Motor neuron (in vitro differentiated cells): Measurements from ENCODE around the gene AMBRA1. TPM values are rescaled to one million over a fixed set of nuclear protein-coding genes. Genes with fewer than 3 reads are reported as not detected.
A peak's percentile ranks its signal among the peaks of the same experiment; 100 is the strongest.

Experiments used
- ATAC-seq, 8 experiments: fragments of 200-7000 bp; cut with Tn5 transposase; replicated peaks in 6 of 8; 2 replicates each; pipeline ENCODE4 v1.8.0; 2021; ENCODE audit warnings: mild to moderate bottlenecking in 8 of 8, moderate library complexity in 8 of 8
- H3K27ac ChIP-seq, 2 donors: fragments of 250-450 bp; sonication (Bioruptor Pico); 2 replicates each; pipeline ENCODE4 v1.9.0; 2021; ENCODE audit warnings: antibody characterized with exemption in 2 of 2, mild to moderate bottlenecking in 2 of 2, moderate library complexity in 1 of 2
- H3K4me1 ChIP-seq, 2 donors: fragments of 250-450 bp; sonication (Bioruptor Pico); replicated peaks in 1 of 2; 2 replicates each; pipeline ENCODE4 v1.6.1; 2021; ENCODE audit warnings: antibody characterized with exemption in 2 of 2, mild to moderate bottlenecking in 2 of 2, moderate library complexity in 1 of 2
- H3K4me3 ChIP-seq, 5 donors: fragments of 250-450 bp; sonication (Bioruptor Pico); 2 replicates each; pipeline ENCODE4 v1.9.0; 2021; ENCODE audit warnings: antibody characterized with exemption in 5 of 5, mild to moderate bottlenecking in 5 of 5, moderate library complexity in 4 of 5
- WGBS, 10 experiments: fragments of 450-650 bp; shearing (Covaris generic); methylation state at CpG; one replicate each; pipeline ENCODE4 v1.0.0; 2022; 5-methylcytosine and 5-hydroxymethylcytosine counted together
- in situ Hi-C, 9 experiments: fragments of 400-800 bp; cut with MboI; loops; one replicate each; pipeline ENCODE4 v1.15.0; 2021; ENCODE audit warnings: low sequenced_read_pairs in 9 of 9, low pct_unique_long_range_greater_than_20kb in 2 of 9; ENCODE audit not compliant: unreplicated experiment in 9 of 9
- total RNA-seq, 8 experiments: library from RNA; unstranded; fragments of 300-600 nt; gene quantifications; 2 replicates each; pipeline versions ENCODE4 v1.2.3 to v1.2.4, GENCODE V29; 2022

The AMBRA1 gene
- total RNA-seq, 8 experiments from 2014 or later, result 20.2 to 44.3 (median 24.9) TPM

GRCh38 chr11:46353698-46354097 is 240.1 kb downstream of the AMBRA1 start:
- peaks cover 7 to 20% of the 10 kb centered on the region in 2 donors for H3K4me1 ChIP-seq
- peak in 2 of 8 experiments; percentile 9 to 10 for ATAC-seq
- H3K27ac ChIP-seq, result no peak overlapping the region
- H3K4me3 ChIP-seq, result no peak overlapping the region
- in situ Hi-C loops, result no loop called here
- 20 to 40% methylated on average over 1 to 2 of the region's 9 CpGs; no CpG with 5 or more reads in 8 of the 10 experiments for WGBS, 10 experiments

- Histone ChIP-seq H3K4me1 (peaks cover 12 to 26% of the 10 kb centered on the region in 2 donors), H3K27ac (no peak overlapping the region), H3K4me3 (peak overlapping the region in 4 of 5 donors; percentile 6 to 12 (median 7))
- 10 to 83% (median 35%) methylated on average over 1 to 9 of the region's 33 CpGs; no CpG with 5 or more reads in 6 of the 10 experiments for WGBS, 10 experiments
- ATAC-seq, result peak; percentile 4 to 70 (median 32)
- in situ Hi-C loops, result no loop called here
Measured at GRCh38 chr11:46352063-46352841, 241.6 kb downstream of the AMBRA1 start.

GRCh38 chr11:46351606-46352005 is 242.2 kb downstream of the AMBRA1 start:
- Histone ChIP-seq H3K4me1 (peaks cover 10 to 24% of the 10 kb centered on the region in 2 donors), H3K27ac (no peak overlapping the region), H3K4me3 (no peak overlapping the region)
- ATAC-seq, result no peak
- in situ Hi-C loops, result no loop called here
- 92% methylated on average over 2 of the region's 5 CpGs; no CpG with 5 or more reads in 9 of the 10 experiments for WGBS, 10 experiments

- Histone ChIP-seq H3K27ac (no peak overlapping the region), H3K4me1 (peaks cover 10 to 23% of the 10 kb centered on the region in 2 donors), H3K4me3 (no peak overlapping the region)
- in situ Hi-C loops, result no loop called here
- no peak for ATAC-seq
- 86 to 100% (median 86%) methylated on average over 2 to 3 of the region's 8 CpGs; no CpG with 5 or more reads in 7 of the 10 experiments for WGBS, 10 experiments
Measured at GRCh38 chr11:46351148-46351547, 242.7 kb downstream of the AMBRA1 start.

GRCh38 chr11:46350695-46351094 is 243.1 kb downstream of the AMBRA1 start:
- ATAC-seq, result no peak
- in situ Hi-C loops, result no loop called here
- Histone ChIP-seq H3K4me1 (peaks cover 10 to 23% of the 10 kb centered on the region in 2 donors), H3K27ac (no peak overlapping the region), H3K4me3 (no peak overlapping the region)
- 80 to 100% (median 100%) methylated on average over 1 to 3 of the region's 3 CpGs; no CpG with 5 or more reads in 4 of the 10 experiments for WGBS, 10 experiments

- no peak for ATAC-seq
- Histone ChIP-seq H3K4me1 (peaks cover 10 to 26% of the 10 kb centered on the region in 2 donors), H3K4me3 (peak overlapping the region; percentile 56 to 76 (median 61)), H3K27ac (no peak overlapping the region)
- in situ Hi-C loops, result no loop called here
- WGBS, 10 experiments, result 48 to 100% (median 77%) methylated on average over 1 to 7 of the region's 18 CpGs; no CpG with 5 or more reads in 4 of the 10 experiments
Measured at GRCh38 chr11:46348566-46349401, 245.0 kb downstream of the AMBRA1 start.

- peak in 6 of 8 experiments; percentile 0 to 10 (median 2) for ATAC-seq
Measured at GRCh38 chr11:46347637-46348311, 246.0 kb downstream of the AMBRA1 start.

GRCh38 chr11:46346886-46347636 is 246.8 kb downstream of the AMBRA1 start, which contains the start of gene DGKZ:
Gene DGKZ, plus strand, starts transcription at chr11:46347463. Its CDS starts 197 bp downstream, at chr11:46347660.
- peak within 1 kb of the TSS; percentile 56 to 76 (median 61) for H3K4me3 ChIP-seq
- peak; percentile 87 to 92 (median 88) for ATAC-seq
- H3K4me1 ChIP-seq, result peaks cover 9 to 29% of the 10 kb centered on the region in 2 donors
- in situ Hi-C loops, result no loop called here
- no peak within 1 kb of the TSS for H3K27ac ChIP-seq
- 20 to 70% (median 54%) methylated on average over 1 to 4 of the region's 80 CpGs; no CpG with 5 or more reads in 2 of the 10 experiments for WGBS, 10 experiments

More at GRCh38 chr11:46347637-46348311, 246.0 kb downstream of the AMBRA1 start:
- in situ Hi-C loops, result no loop called here
- H3K4me3 ChIP-seq, result peak overlapping the region; percentile 56 to 76 (median 61)
- 0% methylated on average over 2 of the region's 63 CpGs; no CpG with 5 or more reads in 9 of the 10 experiments for WGBS, 10 experiments
- H3K4me1 ChIP-seq, result peaks cover 10 to 26% of the 10 kb centered on the region in 2 donors
- H3K27ac ChIP-seq, result no peak overlapping the region

Other genes starting within 250 kb of the AMBRA1 start
- 10 to 100 TPM; 16.8 to 54.0 (median 25.9) TPM for gene DGKZ, start 246.6 kb downstream of the AMBRA1 start, total RNA-seq
- 100 to 1,000 TPM; 151 to 662 (median 242) TPM for gene MDK, start 212.4 kb downstream of the AMBRA1 start, total RNA-seq
- gene CHRM4, start 202.2 kb downstream of the AMBRA1 start, total RNA-seq, result 1 to 10 TPM in 7 of 8 experiments, under 1 TPM in 1; 0.76 to 3.8 (median 1.5) TPM
- 1 to 10 TPM; 3.9 to 9.8 (median 7.7) TPM for gene HARBI1, start 23.2 kb upstream of the AMBRA1 start, total RNA-seq
- gene ATG13, start 23.5 kb upstream of the AMBRA1 start, total RNA-seq, result 100 to 1,000 TPM in 1 of 8 experiments, 10 to 100 TPM in 7; 39.9 to 105 (median 65.6) TPM
- gene ARHGAP1, start 106.6 kb upstream of the AMBRA1 start, total RNA-seq, result 10 to 100 TPM; 15.1 to 48.9 (median 29.9) TPM
- 10 to 100 TPM in 7 of 8 experiments, 1 to 10 TPM in 1; 9.5 to 15.6 (median 12.8) TPM for gene ZNF408, start 107.0 kb upstream of the AMBRA1 start, total RNA-seq
- 1 to 10 TPM in 1 of 8 experiments, under 1 TPM in 1, not detected in 6; 0.14 to 1.1 TPM for gene F2, start 125.2 kb upstream of the AMBRA1 start, total RNA-seq